Esophagus (tissue), 2 donors: Measurements from ENCODE around the gene MAP4K2. TPM values are rescaled to one million over a fixed set of nuclear protein-coding genes. Genes with fewer than 3 reads are reported as not detected.

ENCODE experiments used
- H3K27ac ChIP-seq, 2 donors: one replicate each; pipeline ENCODE4 v1.5.1; 2013; ENCODE audit warnings: low read depth in 2 of 2, mild to moderate bottlenecking in 2 of 2, inconsistent platforms in 1 of 2, low read length in 1 of 2, moderate library complexity in 1 of 2
- H3K27me3 ChIP-seq, 2 donors: one replicate each; pipeline ENCODE4 v1.6.1; 2013; ENCODE audit warnings: low read length in 2 of 2, control low read depth in 1 of 2, mild to moderate bottlenecking in 1 of 2; ENCODE audit not compliant: insufficient read depth in 2 of 2, control insufficient read depth in 1 of 2
- H3K36me3 ChIP-seq, 2 donors: one replicate each; pipeline ENCODE4 v1.6.1; 2013; ENCODE audit warnings: low read length in 1 of 2; ENCODE audit not compliant: control insufficient read depth in 2 of 2, insufficient read depth in 2 of 2
- H3K4me1 ChIP-seq, 2 donors: one replicate each; pipeline ENCODE4 v1.6.1; 2013; ENCODE audit warnings: low read length in 1 of 2; ENCODE audit not compliant: control insufficient read depth in 2 of 2, insufficient read depth in 2 of 2
- H3K4me3 ChIP-seq, 2 donors: one replicate each; pipeline ENCODE4 v1.5.1; 2013; ENCODE audit warnings: low read length in 2 of 2, mild to moderate bottlenecking in 2 of 2, low read depth in 1 of 2, moderate library complexity in 1 of 2
- H3K9me3 ChIP-seq, 2 donors: one replicate each; pipeline ENCODE4 v1.6.1; 2013; ENCODE audit warnings: mild to moderate bottlenecking in 2 of 2, low read depth in 1 of 2, low read length in 1 of 2, moderate library complexity in 1 of 2; ENCODE audit not compliant: control insufficient read depth in 2 of 2, insufficient read depth in 1 of 2
- WGBS, 2 donors: extraction: QIAGEN DNeasy Blood & Tissue Kit; methylation state at CpG; one replicate each; pipeline ENCODE4 v1.1.7; 2013; 5-methylcytosine and 5-hydroxymethylcytosine counted together
- polyA plus RNA-seq, 2 donors: library from polyadenylated mRNA; stranded (reverse); fragments of 200-250 nt; gene quantifications; one replicate each; pipeline ENCODE4 v1.2.3, GENCODE V29; 2013
- donor health status: healthy with polysubstance abuse.
- donor health status: Bipolar disorder and iron deficiency.

MAP4K2 gene
- polyA plus RNA-seq, 2 donors = 4.7 to 7.5 TPM

DNA sequence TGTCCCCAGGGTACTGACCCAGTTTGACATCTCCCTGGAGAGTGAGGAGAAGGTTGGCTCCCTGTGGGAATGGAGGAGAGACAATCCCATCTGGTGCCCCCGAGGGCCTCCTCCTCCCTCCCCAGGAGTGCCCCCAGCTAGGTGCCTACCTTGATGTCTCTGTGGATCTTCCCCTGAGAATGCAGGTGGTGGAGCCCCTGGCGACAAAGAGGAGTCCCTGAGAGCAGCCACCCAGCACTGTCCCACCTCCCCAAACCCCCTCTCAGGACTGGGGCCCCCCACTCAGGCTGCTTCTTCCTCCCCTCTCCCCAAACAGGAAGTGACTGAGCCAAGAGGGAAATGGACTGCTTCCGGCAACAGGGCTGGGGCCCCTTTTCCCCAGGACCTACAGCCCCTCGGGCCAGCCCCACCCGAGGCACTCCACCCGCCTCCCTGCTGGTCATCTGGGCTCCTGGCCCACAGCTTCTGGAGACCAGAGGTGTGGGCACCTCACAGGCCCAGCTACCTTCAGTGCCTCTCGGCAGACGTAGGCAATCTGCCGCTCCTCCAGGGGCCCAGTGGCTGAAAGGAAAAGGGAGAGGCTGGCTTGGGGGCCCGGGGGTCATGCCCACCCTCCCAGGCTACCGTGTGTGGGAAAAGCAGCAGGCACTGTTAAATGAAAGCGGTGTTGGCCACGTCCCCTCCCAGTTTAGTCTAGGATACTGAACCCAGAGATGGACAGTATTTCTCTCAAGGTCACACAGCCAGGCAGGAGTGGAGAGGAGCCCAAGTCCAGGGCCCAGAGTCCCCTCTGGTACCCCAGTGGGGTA, 1.2 kb downstream of the MAP4K2 start:
- no peaks in the 10 kb centered on the region for H3K27me3 ChIP-seq
- H3K27ac ChIP-seq = peak overlapping the region; percentile 53 to 91
- peaks cover 3 to 36% of the 10 kb centered on the region in 2 donors for H3K36me3 ChIP-seq
- H3K4me1 ChIP-seq = peaks cover 4 to 17% of the 10 kb centered on the region in 2 donors
- 53 to 58% methylated on average over 13 of the region's 13 CpGs for WGBS, 2 donors
- H3K4me3 ChIP-seq = peak overlapping the region in 1 of 2 donors; percentile 58
- no peaks in the 10 kb centered on the region for H3K9me3 ChIP-seq

- 65 to 67% methylated on average over 8 to 9 of the region's 9 CpGs for WGBS, 2 donors
- H3K4me3 ChIP-seq = no peak overlapping the region
- no peaks in the 10 kb centered on the region for H3K9me3 ChIP-seq
- H3K27ac ChIP-seq = peak overlapping the region in 1 of 2 donors; percentile 8
- no peaks in the 10 kb centered on the region for H3K27me3 ChIP-seq
- H3K4me1 ChIP-seq = peaks cover 4 to 17% of the 10 kb centered on the region in 2 donors
- peaks cover 2 to 36% of the 10 kb centered on the region in 2 donors for H3K36me3 ChIP-seq
Observed at GRCh38 chr11:64801158-64801464, 1.9 kb downstream of the MAP4K2 start.

- Histone ChIP-seq H3K27ac (no peak overlapping the region), H3K9me3 (no peaks in the 10 kb centered on the region), H3K4me3 (no peak overlapping the region), H3K36me3 (peaks cover 0 to 32% of the 10 kb centered on the region in 2 donors), H3K27me3 (no peaks in the 10 kb centered on the region), H3K4me1 (peaks cover 4 to 17% of the 10 kb centered on the region in 2 donors)
- WGBS, 2 donors = 83 to 86% methylated on average over 26 of the region's 26 CpGs
Observed at GRCh38 chr11:64800303-64801157, 2.5 kb downstream of the MAP4K2 start.

- peaks cover 0 to 25% of the 10 kb centered on the region in 2 donors for H3K36me3 ChIP-seq
- WGBS, 2 donors = 69 to 71% methylated on average over 14 of the region's 14 CpGs
- H3K9me3 ChIP-seq = no peaks in the 10 kb centered on the region
- no peak overlapping the region for H3K4me3 ChIP-seq
- no peak overlapping the region for H3K27ac ChIP-seq
- peaks cover 4 to 15% of the 10 kb centered on the region in 2 donors for H3K4me1 ChIP-seq
- H3K27me3 ChIP-seq = no peaks in the 10 kb centered on the region
Observed at GRCh38 chr11:64799623-64800302, 3.3 kb downstream of the MAP4K2 start.

GRCh38 chr11:64799256-64799622, 3.8 kb downstream of the MAP4K2 start:
- 72 to 73% methylated on average over 7 of the region's 7 CpGs for WGBS, 2 donors
- Histone ChIP-seq H3K4me3 (no peak overlapping the region), H3K27me3 (no peaks in the 10 kb centered on the region), H3K9me3 (no peaks in the 10 kb centered on the region), H3K27ac (no peak overlapping the region), H3K36me3 (peaks cover 0 to 23% of the 10 kb centered on the region in 2 donors), H3K4me1 (peaks cover 4 to 14% of the 10 kb centered on the region in 2 donors)

DNA sequence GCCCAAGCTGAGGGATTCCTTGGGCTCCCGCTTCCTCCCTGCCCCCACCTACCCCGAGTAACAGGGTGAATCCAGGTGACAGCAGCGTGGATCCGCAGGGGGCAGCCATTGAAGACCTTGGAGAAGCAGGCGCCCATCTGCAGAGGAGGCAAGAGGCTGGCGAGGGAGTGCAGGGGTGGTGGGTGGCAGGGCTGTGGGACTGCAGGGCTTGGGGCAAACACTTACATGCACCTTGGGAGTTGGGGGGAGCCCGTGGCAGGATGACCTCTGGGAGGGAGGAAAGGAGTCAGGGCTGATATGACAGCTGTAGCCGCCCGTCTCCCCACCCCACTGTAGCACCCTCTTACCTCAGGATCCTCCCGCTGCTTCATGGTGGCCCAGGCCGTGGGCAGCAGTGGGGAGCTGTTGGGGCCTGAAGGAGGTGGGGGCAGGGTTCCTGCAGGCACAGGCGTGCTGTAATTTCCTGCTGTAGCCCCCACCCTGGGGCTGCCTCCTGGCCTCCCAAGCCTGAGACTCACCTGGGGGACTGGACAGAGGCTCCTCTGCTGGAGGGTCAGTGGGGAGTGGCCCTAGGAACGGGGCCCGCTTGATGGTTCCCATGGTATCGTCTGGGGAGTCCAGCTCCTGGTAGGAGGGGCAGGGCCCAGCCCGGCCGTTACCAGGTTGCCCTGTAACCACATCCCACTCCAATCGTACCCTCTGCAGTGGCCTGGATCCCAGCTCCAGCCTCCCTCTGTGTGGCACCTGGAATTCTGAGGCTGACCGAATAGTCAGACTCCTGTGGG, 6.1 kb downstream of the MAP4K2 start:
- H3K4me3 ChIP-seq = no peak overlapping the region
- H3K9me3 ChIP-seq = no peaks in the 10 kb centered on the region
- H3K4me1 ChIP-seq = no peaks in the 10 kb centered on the region
- H3K36me3 ChIP-seq = peaks cover 0 to 23% of the 10 kb centered on the region in 2 donors
- H3K27ac ChIP-seq = no peak overlapping the region
- 86 to 92% methylated on average over 17 to 19 of the region's 19 CpGs for WGBS, 2 donors
- H3K27me3 ChIP-seq = no peaks in the 10 kb centered on the region

DNA sequence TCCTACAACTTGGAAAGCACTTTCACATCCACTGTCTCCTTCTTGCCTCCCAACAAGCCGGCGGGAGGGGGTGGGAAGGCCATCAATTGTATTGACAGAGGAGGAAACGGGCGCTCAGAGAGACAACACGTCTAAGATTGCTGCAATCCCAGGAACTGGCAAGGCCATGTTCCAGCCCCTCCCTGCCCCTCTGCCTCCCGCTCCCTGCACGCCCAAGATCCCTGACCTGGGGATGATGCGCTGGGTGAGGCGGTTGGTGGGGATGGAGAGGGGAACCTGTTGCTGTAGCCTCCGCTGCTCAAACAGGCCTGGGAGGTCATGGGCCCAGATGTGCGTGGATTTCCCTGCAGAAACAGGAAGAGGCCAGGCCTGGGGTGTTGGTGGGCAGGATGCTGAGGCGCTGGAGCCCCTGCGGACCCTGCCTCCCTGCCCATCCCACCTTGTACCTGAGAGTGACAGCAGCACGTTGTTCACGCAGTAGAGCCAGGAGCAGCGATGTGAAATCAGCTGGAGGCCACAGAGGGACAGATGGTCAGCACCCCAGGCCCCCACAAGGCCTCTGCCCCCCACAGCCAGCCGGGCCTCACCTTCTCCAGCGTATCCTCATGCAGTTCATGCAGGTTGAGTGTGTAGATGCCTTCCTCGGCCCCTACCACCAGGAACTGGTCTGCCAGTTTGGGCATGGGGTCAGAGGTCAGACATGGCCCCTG, 6.8 kb downstream of the MAP4K2 start:
- no peaks in the 10 kb centered on the region for H3K27me3 ChIP-seq
- H3K27ac ChIP-seq = no peak overlapping the region
- peaks cover 0 to 27% of the 10 kb centered on the region in 2 donors for H3K36me3 ChIP-seq
- WGBS, 2 donors = 77 to 83% methylated on average over 19 of the region's 19 CpGs
- no peaks in the 10 kb centered on the region for H3K9me3 ChIP-seq
- H3K4me3 ChIP-seq = no peak overlapping the region
- H3K4me1 ChIP-seq = no peaks in the 10 kb centered on the region

GRCh38 chr11:64794526-64794925, 8.5 kb downstream of the MAP4K2 start:
- 91 to 92% methylated on average over 10 of the region's 10 CpGs for WGBS, 2 donors

More at GRCh38 chr11:64794526-64794925, 8.5 kb downstream of the MAP4K2 start:
- no peaks in the 10 kb centered on the region for H3K4me1 ChIP-seq
- no peak overlapping the region for H3K4me3 ChIP-seq
- H3K9me3 ChIP-seq = no peaks in the 10 kb centered on the region
- H3K36me3 ChIP-seq = peaks cover 0 to 27% of the 10 kb centered on the region in 2 donors
- no peak overlapping the region for H3K27ac ChIP-seq
- H3K27me3 ChIP-seq = no peaks in the 10 kb centered on the region
